GM18498 (cell line): ENCODE data around the gene MGMT.

Source experiments
- ATAC-seq: cut with Tn5 transposase; IDR thresholded peaks from one replicate; pipeline ENCODE4 v1.9.1; 2021; ENCODE audit warnings: mild to moderate bottlenecking, moderate library complexity; ENCODE audit not compliant: unreplicated experiment

MGMT gene

GRCh38 chr10:129517680-129518057 lies 50.6 kb downstream of the MGMT start:
- ATAC-seq = no peak

GRCh38 chr10:129518793-129519192 lies 51.8 kb downstream of the MGMT start:
- ATAC-seq = no peak

GRCh38 chr10:129520440-129521080 lies 53.5 kb downstream of the MGMT start:
- ATAC-seq = no peak

GRCh38 chr10:129521161-129522025 lies 54.4 kb downstream of the MGMT start:
- ATAC-seq = no peak

- ATAC-seq = no peak
These were observed 55.1 kb downstream of the MGMT start for GRCh38 chr10:129522041-129522585.

GRCh38 chr10:129523031-129523722 lies 56.1 kb downstream of the MGMT start:
- no peak for ATAC-seq

GRCh38 chr10:129523723-129524316 lies 56.8 kb downstream of the MGMT start:
- ATAC-seq = no peak

- no peak for ATAC-seq
These were observed 57.9 kb downstream of the MGMT start for GRCh38 chr10:129524936-129525335.

GRCh38 chr10:129525401-129525801 lies 58.4 kb downstream of the MGMT start:
- ATAC-seq = no peak

GRCh38 chr10:129526943-129527342 lies 59.9 kb downstream of the MGMT start:
- no peak for ATAC-seq

- no peak for ATAC-seq
These were observed 61.4 kb downstream of the MGMT start for GRCh38 chr10:129528376-129528978.

- no peak for ATAC-seq
These were observed 63.5 kb downstream of the MGMT start for GRCh38 chr10:129530581-129530980.

- ATAC-seq = no peak
These were observed 64.3 kb downstream of the MGMT start for GRCh38 chr10:129531195-129531968.

- ATAC-seq = no peak
These were observed 65.1 kb downstream of the MGMT start for GRCh38 chr10:129531969-129532660.

GRCh38 chr10:129532838-129533237 lies 65.8 kb downstream of the MGMT start:
- no peak for ATAC-seq

GRCh38 chr10:129533281-129533680 lies 66.2 kb downstream of the MGMT start:
- ATAC-seq = no peak

- ATAC-seq = no peak
These were observed 67.8 kb downstream of the MGMT start for GRCh38 chr10:129534826-129535225.

GRCh38 chr10:129536336-129536735 lies 69.3 kb downstream of the MGMT start:
- ATAC-seq = no peak

- no peak for ATAC-seq
These were observed 70.1 kb downstream of the MGMT start for GRCh38 chr10:129537151-129537550.
